Panc1 (cell line): Measurements from ENCODE around the gene ENGASE. TPM values are rescaled to one million over a fixed set of nuclear protein-coding genes. Genes with fewer than 3 reads are reported as not detected.

Experiments
- ATAC-seq: fragments of 200-7000 bp; cut with Tn5 transposase; 2 replicates; pipeline ENCODE4 v1.9.1; 2020; ENCODE audit warnings: mild to moderate bottlenecking, moderate library complexity
- BruUV-seq: library from RNA; stranded (reverse); fragments of 400-500 nt; replicated peaks from 2 replicates; lab custom pipeline; 2021; lab: Mats Ljungman, UMichigan
- CTCF ChIA-PET: fragments of 300-600 bp; sonication (Branson Sonifier 250); formaldehyde crosslinking; loops from one replicate; lab custom pipeline; 2022; ENCODE audit warnings: antibody characterized with exemption; lab: Charles Lee
- POLR2A ChIA-PET: fragments of 300-600 bp; sonication (Branson Sonifier 250); formaldehyde crosslinking; loops from one replicate; lab custom pipeline; 2022; ENCODE audit warnings: antibody characterized with exemption; lab: Charles Lee
- DNase-seq: peaks from one replicate; pipeline ENCODE4 v3.0.0-alpha.2; 2010; ENCODE audit warnings: low read depth, low spot score
- H3K27ac ChIP-seq: 2 replicates; pipeline ENCODE4 v1.5.1; 2011; ENCODE audit warnings: mild to moderate bottlenecking, low read length, inconsistent platforms
- H3K27me3 ChIP-seq: fragments of 200-500 bp; sonication (Bioruptor generic); 2 replicates; pipeline ENCODE4 v1.6.0; 2014; ENCODE audit warnings: low read length, inconsistent platforms; ENCODE audit not compliant: control insufficient read depth, insufficient read depth
- H3K36me3 ChIP-seq: fragments of 200-500 bp; sonication (Bioruptor generic); 2 replicates; pipeline ENCODE4 v1.5.1; 2014; ENCODE audit warnings: inconsistent platforms, mild to moderate bottlenecking, low read length, moderate library complexity; ENCODE audit not compliant: control insufficient read depth, insufficient read depth
- H3K4me1 ChIP-seq: 2 replicates; pipeline ENCODE4 v1.5.1; 2011; ENCODE audit warnings: inconsistent platforms, mild to moderate bottlenecking, low read length, moderate library complexity; ENCODE audit not compliant: control insufficient read depth, insufficient read depth
- H3K4me3 ChIP-seq, 2 experiments: 2 replicates each; pipeline ENCODE4 v1.5.1; 2011 to 2012; ENCODE audit warnings: low read depth in 2 of 2, low read length in 2 of 2, mild to moderate bottlenecking in 2 of 2, inconsistent platforms in 1 of 2, moderate library complexity in 1 of 2
- H3K9me3 ChIP-seq: fragments of 200-500 bp; sonication (Bioruptor generic); 2 replicates; pipeline ENCODE4 v1.5.1; 2014; ENCODE audit warnings: low read depth, mild to moderate bottlenecking, inconsistent platforms, low read length, moderate library complexity; ENCODE audit not compliant: control insufficient read depth, insufficient read depth
- POLR2AphosphoS5 ChIP-seq: IDR thresholded peaks from 2 replicates; pipeline ENCODE4 v1.6.1; 2012; ENCODE audit warnings: mild to moderate bottlenecking, low read depth, low read length, moderate library complexity
- REST ChIP-seq, 2 experiments: IDR thresholded peaks; 2 replicates each; pipeline ENCODE4 v1.6.1; 2011 to 2012; ENCODE audit warnings: low read depth in 2 of 2, control low read depth in 1 of 2, low read length in 1 of 2, mild to moderate bottlenecking in 1 of 2, moderate library complexity in 1 of 2; ENCODE audit not compliant: insufficient read depth in 1 of 2
- SIN3A ChIP-seq: IDR thresholded peaks from 2 replicates; pipeline ENCODE4 v1.6.1; 2012; ENCODE audit warnings: low read depth, mild to moderate bottlenecking, low read length, moderate library complexity, borderline replicate concordance; ENCODE audit not compliant: insufficient read depth
- TCF7L2 ChIP-seq: IDR thresholded peaks from 2 replicates; pipeline ENCODE4 v1.6.1; 2011; ENCODE audit warnings: mild to moderate bottlenecking, low read depth, low read length, inconsistent platforms
- in situ Hi-C: cut with HindIII; loops from 2 replicates; pipeline ENCODE4 v1.10.0; 2016; ENCODE audit warnings: low sequenced_read_pairs, low pct_unique_long_range_greater_than_20kb
- intact Hi-C: fragments of 100-400 bp; cut with micrococcal nuclease; formaldehyde crosslinking; loops from one replicate; pipeline ENCODE4 v1.10.0; 2022; ENCODE audit not compliant: unreplicated experiment
- total RNA-seq: library from RNA; stranded (reverse); gene quantifications from one replicate; pipeline ENCODE4 v1.2.1, GENCODE V29; 2021; ENCODE audit not compliant: unreplicated experiment
- TF ChIP-seq, protein P1 (sequence below): fragments of 450-650 bp; IDR thresholded peaks from 2 replicates; pipeline ENCODE4 v1.5.1; 2017; ENCODE audit warnings: mild to moderate bottlenecking

ENGASE gene
- total RNA-seq, 1 experiment from 2014 or later: 32.3 TPM

DNA sequence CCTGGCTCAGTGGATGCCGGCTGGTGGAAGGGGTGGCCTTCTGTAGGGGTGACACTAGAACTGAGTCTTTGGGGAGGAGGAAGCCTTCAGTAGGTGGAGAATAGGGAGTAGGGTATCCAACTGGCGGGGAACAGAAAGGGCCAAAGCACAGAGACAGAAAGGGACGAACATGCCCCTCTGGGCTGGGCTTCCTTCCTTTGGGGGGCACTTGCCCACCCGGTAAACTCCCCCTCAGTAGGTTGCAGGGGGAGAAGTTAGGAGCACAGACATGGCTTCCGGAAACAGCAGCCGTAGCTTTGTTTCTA, 774 bp downstream of the ENGASE start:
- intact Hi-C loops (no loop called here), in situ Hi-C loops (no loop called here)
- POLR2A ChIA-PET: no interaction called here
- no peak for TF ChIP-seq REST (IDR thresholded peaks at IDR 0.05; ENCODE audit: insufficient read depth in 1 of 2, low read depth in 2 of 2, low read length in 1 of 2)
- TF ChIP-seq SIN3A: no peak
- TF ChIP-seq, protein P1, sequence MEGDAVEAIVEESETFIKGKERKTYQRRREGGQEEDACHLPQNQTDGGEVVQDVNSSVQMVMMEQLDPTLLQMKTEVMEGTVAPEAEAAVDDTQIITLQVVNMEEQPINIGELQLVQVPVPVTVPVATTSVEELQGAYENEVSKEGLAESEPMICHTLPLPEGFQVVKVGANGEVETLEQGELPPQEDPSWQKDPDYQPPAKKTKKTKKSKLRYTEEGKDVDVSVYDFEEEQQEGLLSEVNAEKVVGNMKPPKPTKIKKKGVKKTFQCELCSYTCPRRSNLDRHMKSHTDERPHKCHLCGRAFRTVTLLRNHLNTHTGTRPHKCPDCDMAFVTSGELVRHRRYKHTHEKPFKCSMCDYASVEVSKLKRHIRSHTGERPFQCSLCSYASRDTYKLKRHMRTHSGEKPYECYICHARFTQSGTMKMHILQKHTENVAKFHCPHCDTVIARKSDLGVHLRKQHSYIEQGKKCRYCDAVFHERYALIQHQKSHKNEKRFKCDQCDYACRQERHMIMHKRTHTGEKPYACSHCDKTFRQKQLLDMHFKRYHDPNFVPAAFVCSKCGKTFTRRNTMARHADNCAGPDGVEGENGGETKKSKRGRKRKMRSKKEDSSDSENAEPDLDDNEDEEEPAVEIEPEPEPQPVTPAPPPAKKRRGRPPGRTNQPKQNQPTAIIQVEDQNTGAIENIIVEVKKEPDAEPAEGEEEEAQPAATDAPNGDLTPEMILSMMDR: no peak
- no peak for TF ChIP-seq TCF7L2
- TF ChIP-seq POLR2AphosphoS5: no peak
- Histone ChIP-seq H3K27ac (peak overlapping the region; percentile 77), H3K4me3 (peak overlapping the region; percentile 66 to 67), H3K9me3 (no peaks in the 10 kb centered on the region), H3K4me1 (peaks cover 5% of the 10 kb centered on the region; the same call in 1 of the 2 replicates), H3K36me3 (no peaks in the 10 kb centered on the region), H3K27me3 (no peaks in the 10 kb centered on the region)
- BruUV-seq: no TSS peak
- CTCF ChIA-PET: no interaction called here
- no peak for DNase-seq
- ATAC-seq: peak; percentile 35

DNA sequence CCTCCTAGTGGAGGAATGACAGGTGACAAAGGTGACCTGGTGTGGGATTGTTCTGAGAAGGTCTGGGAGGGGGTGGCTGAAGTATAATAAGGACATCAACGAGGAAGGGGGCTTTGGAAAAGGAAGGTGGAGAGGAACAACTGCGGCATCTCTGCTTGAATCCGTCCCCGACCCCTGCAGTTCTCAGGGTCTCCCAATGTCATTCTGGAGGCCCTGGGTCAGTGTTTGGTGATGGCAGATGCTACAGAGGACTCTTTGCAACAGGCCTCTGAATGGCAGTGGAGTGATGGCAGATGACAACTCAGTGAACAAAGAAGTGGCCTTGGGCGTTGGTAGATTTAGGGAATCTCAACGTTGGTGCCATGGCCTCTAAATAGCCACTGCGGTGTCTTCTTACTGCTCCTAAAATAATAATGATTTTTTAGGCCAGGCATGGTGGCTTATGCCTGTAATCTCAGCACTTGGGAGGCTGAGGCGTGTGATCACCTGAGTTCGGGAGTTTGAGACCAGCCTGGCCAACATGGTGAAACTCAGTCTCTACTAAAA, 1.3 kb downstream of the ENGASE start:
- H3K4me3 ChIP-seq: peak overlapping the region; percentile 66 to 67
- CTCF ChIA-PET: no interaction called here
- TSS peak; percentile 96 for BruUV-seq

More for the DNA sequence above, 1.3 kb downstream of the ENGASE start:
- DNase-seq (no peak), ATAC-seq (no peak)
- no peaks in the 10 kb centered on the region for H3K36me3 ChIP-seq
- H3K27me3 ChIP-seq: no peaks in the 10 kb centered on the region
- POLR2A ChIA-PET: no interaction called here
- H3K27ac ChIP-seq: peak overlapping the region; percentile 77; the same call in 1 of the 2 replicates
- peaks cover 5% of the 10 kb centered on the region; the same call in 1 of the 2 replicates for H3K4me1 ChIP-seq
- TF ChIP-seq, protein P1: no peak
- TF ChIP-seq TCF7L2: no peak
- TF ChIP-seq POLR2AphosphoS5: no peak
- no peaks in the 10 kb centered on the region for H3K9me3 ChIP-seq
- intact Hi-C loops: no loop called here
- in situ Hi-C loops: no loop called here
